Fibroblast of skin of scalp (primary cell): ENCODE results near the gene ZNF24.

ENCODE experiments used
- DNase-seq: peaks from one replicate; pipeline ENCODE4 v3.0.0-alpha.2; 2013

Gene ZNF24

GRCh38 chr18:35290094-35290735 lies 54.0 kb downstream of the ZNF24 start, which contains the start of gene ZSCAN30:
TSS of gene ZSCAN30 (minus strand) at chr18:35290229. CDS start at chr18:35264352, 25,877 bp downstream.
- DNase-seq: peak; percentile 96

- DNase-seq: no peak
These were observed 54.5 kb downstream of the ZNF24 start for GRCh38 chr18:35289727-35290093.

- DNase-seq: peak; percentile 32
These were observed 54.9 kb downstream of the ZNF24 start for GRCh38 chr18:35289293-35289692.

- DNase-seq: no peak
These were observed 59.4 kb downstream of the ZNF24 start for GRCh38 chr18:35284841-35285240.

GRCh38 chr18:35283923-35284794 lies 60.1 kb downstream of the ZNF24 start:
- no peak for DNase-seq

GRCh38 chr18:35282353-35282752 lies 61.9 kb downstream of the ZNF24 start:
- peak; percentile 79 for DNase-seq
